ENCODE measurements around the gene NSG2. TPM values are rescaled to one million over a fixed set of nuclear protein-coding genes. Genes with fewer than 3 reads are reported as not detected.
"Not testable (repeated sequence)": the region's sequence is repeated elsewhere in the genome, so short reads cannot be mapped to it uniquely, and the experiment has no call there.

Gene NSG2
- total RNA-seq, 1 donor from 2014 or later: 0.09 TPM

DNA sequence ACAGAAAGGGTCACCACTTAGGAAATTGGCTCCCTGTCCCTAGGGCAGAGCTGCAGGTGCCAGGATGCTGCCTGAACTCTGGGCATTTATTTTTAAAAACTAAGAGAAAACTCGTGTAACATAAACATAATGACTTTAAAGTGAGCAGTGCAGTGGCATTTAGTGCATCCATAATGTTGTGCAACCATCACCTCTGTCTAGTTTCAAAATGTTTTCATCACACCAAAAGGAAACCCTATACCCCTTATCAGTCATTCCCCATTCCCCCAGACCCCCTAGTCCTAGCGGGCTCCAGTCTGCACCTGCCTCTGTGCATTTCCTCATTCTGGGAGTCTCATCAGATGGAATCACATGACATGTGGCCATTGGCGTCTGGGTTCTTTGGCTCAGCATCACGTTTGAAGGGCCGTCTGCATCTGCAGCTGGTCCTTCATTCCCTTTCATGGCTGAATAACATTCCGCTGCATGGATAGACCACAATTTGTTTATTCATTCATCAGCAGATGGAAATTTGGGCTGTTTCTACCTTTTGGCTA is 55.8 kb downstream of the NSG2 start:
- Histone ChIP-seq H2AFZ (ENCODE audit: low read depth, low read length) (no peak overlapping the region), H4K20me1 (ENCODE audit: insufficient read depth, low read length) (no peaks in the 10 kb centered on the region), H3K79me2 (ENCODE audit: insufficient read depth, low read length) (no peaks in the 10 kb centered on the region), H3K9me3 (ENCODE audit: insufficient read depth, low read depth, low read length) (no peaks in the 10 kb centered on the region), H3K4me2 (ENCODE audit: low read length) (no peak overlapping the region), H3K4me3 (ENCODE audit: insufficient read depth, low read depth, low read length) (no peak overlapping the region), H3K27ac (ENCODE audit: low read depth, low read length) (no peak overlapping the region), H3K36me3 (ENCODE audit: insufficient read depth, low read length) (no peaks in the 10 kb centered on the region), H3K4me1 (ENCODE audit: insufficient read depth, low read length) (peaks cover 6% of the 10 kb centered on the region), H3K27me3 (ENCODE audit: insufficient read depth, low read length) (peaks cover 2% of the 10 kb centered on the region), H3K9ac (ENCODE audit: low read length) (no peak overlapping the region)
- Mint-ChIP-seq H3K9me3 (ENCODE audit: unreplicated experiment) (no peaks in the 10 kb centered on the region), H3K27me3 (ENCODE audit: low read depth, unreplicated experiment) (no peaks in the 10 kb centered on the region), H3K4me1 (ENCODE audit: low read depth, unreplicated experiment) (no peaks in the 10 kb centered on the region), H3K36me3 (ENCODE audit: low read depth, unreplicated experiment) (no peaks in the 10 kb centered on the region), H3K4me3 (ENCODE audit: unreplicated experiment) (no peak overlapping the region), H3K27ac (ENCODE audit: unreplicated experiment) (no peak overlapping the region)
- TF ChIP-seq, protein P1, sequence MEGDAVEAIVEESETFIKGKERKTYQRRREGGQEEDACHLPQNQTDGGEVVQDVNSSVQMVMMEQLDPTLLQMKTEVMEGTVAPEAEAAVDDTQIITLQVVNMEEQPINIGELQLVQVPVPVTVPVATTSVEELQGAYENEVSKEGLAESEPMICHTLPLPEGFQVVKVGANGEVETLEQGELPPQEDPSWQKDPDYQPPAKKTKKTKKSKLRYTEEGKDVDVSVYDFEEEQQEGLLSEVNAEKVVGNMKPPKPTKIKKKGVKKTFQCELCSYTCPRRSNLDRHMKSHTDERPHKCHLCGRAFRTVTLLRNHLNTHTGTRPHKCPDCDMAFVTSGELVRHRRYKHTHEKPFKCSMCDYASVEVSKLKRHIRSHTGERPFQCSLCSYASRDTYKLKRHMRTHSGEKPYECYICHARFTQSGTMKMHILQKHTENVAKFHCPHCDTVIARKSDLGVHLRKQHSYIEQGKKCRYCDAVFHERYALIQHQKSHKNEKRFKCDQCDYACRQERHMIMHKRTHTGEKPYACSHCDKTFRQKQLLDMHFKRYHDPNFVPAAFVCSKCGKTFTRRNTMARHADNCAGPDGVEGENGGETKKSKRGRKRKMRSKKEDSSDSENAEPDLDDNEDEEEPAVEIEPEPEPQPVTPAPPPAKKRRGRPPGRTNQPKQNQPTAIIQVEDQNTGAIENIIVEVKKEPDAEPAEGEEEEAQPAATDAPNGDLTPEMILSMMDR (IDR thresholded peaks at IDR 0.05; ENCODE audit: insufficient read depth, low read depth, low read length): no peak
- TF ChIP-seq EZH2 (IDR thresholded peaks at IDR 0.05; ENCODE audit: insufficient read depth, low read length): no peak
- DNase-seq (ENCODE audit: low read depth): no peak
- no peak for FAIRE-seq

- not testable (repeated sequence) for H3K36me3 Mint-ChIP-seq (ENCODE audit: low read depth, unreplicated experiment); H3K4me3 ChIP-seq (ENCODE audit: insufficient read depth, low read depth, low read length); DNase-seq (ENCODE audit: low read depth); H3K36me3 ChIP-seq (ENCODE audit: insufficient read depth, low read length); H3K4me2 ChIP-seq (ENCODE audit: low read length); H3K9ac ChIP-seq (ENCODE audit: low read length); H3K4me1 Mint-ChIP-seq (ENCODE audit: low read depth, unreplicated experiment); H3K9me3 Mint-ChIP-seq (ENCODE audit: unreplicated experiment); H3K4me3 Mint-ChIP-seq (ENCODE audit: unreplicated experiment); H3K27me3 ChIP-seq (ENCODE audit: insufficient read depth, low read length); H3K27me3 Mint-ChIP-seq (ENCODE audit: low read depth, unreplicated experiment); H4K20me1 ChIP-seq (ENCODE audit: insufficient read depth, low read length); H2AFZ ChIP-seq (ENCODE audit: low read depth, low read length); H3K27ac ChIP-seq (ENCODE audit: low read depth, low read length); FAIRE-seq; H3K4me1 ChIP-seq (ENCODE audit: insufficient read depth, low read length); H3K79me2 ChIP-seq (ENCODE audit: insufficient read depth, low read length); H3K9me3 ChIP-seq (ENCODE audit: insufficient read depth, low read depth, low read length); H3K27ac Mint-ChIP-seq (ENCODE audit: unreplicated experiment)
Measured at GRCh38 chr5:174102574-174102973, 57.1 kb downstream of the NSG2 start.

DNA sequence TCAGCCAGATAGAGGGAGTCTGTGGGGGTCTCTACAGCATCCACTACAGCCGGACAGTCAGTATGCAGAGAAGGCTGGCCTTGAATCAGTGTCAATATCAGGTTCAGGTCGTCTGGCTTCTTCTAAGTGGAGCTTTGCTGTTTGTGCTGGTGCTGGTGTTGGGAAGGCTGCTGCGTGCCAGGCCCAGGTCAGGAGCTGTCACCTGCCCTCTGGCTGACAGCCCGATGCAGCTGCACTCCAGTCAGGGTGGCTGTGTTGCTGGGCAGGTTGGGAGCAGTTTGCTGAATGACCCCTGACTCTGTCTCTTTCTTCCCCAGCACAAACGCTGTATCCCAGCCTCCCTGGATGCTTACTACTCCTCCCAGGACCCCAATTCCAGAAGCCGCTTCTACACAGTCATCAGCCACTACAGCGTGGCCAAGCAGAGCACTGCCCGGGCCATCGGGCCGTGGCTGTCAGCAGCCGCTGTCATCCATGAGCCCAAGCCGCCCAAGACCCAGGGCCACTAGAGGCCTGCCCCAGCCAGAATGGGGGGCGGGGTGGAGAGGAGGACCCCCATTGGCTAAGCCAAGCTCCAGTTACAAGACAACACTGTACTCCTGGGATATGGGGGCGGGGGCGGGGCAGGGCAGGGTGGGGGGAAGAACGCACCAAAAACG is 61.6 kb downstream of the NSG2 start:
- no peak for FAIRE-seq
- H3K4me3 ChIP-seq (ENCODE audit: insufficient read depth, low read depth, low read length): no peak overlapping the region
- H3K27me3 ChIP-seq (ENCODE audit: insufficient read depth, low read length): no peaks in the 10 kb centered on the region
- no peaks in the 10 kb centered on the region for H3K9me3 Mint-ChIP-seq (ENCODE audit: unreplicated experiment)
- H3K4me1 Mint-ChIP-seq (ENCODE audit: low read depth, unreplicated experiment): peaks cover 9% of the 10 kb centered on the region
- peaks cover 9% of the 10 kb centered on the region for H3K27me3 Mint-ChIP-seq (ENCODE audit: low read depth, unreplicated experiment)
- H3K4me1 ChIP-seq (ENCODE audit: insufficient read depth, low read length): no peaks in the 10 kb centered on the region
- H3K27ac Mint-ChIP-seq (ENCODE audit: unreplicated experiment): no peak overlapping the region
- DNase-seq (ENCODE audit: low read depth): no peak
- no peak overlapping the region for H3K4me2 ChIP-seq (ENCODE audit: low read length)
- H3K9me3 ChIP-seq (ENCODE audit: insufficient read depth, low read depth, low read length): no peaks in the 10 kb centered on the region
- H3K4me3 Mint-ChIP-seq (ENCODE audit: unreplicated experiment): no peak overlapping the region
- no peaks in the 10 kb centered on the region for H3K36me3 ChIP-seq (ENCODE audit: insufficient read depth, low read length)
- H3K9ac ChIP-seq (ENCODE audit: low read length): no peak overlapping the region
- no peaks in the 10 kb centered on the region for H3K79me2 ChIP-seq (ENCODE audit: insufficient read depth, low read length)
- H2AFZ ChIP-seq (ENCODE audit: low read depth, low read length): no peak overlapping the region
- TF ChIP-seq EZH2 (IDR thresholded peaks at IDR 0.05; ENCODE audit: insufficient read depth, low read length): no peak
- TF ChIP-seq, protein P1 (IDR thresholded peaks at IDR 0.05; ENCODE audit: insufficient read depth, low read depth, low read length): no peak
- H4K20me1 ChIP-seq (ENCODE audit: insufficient read depth, low read length): no peaks in the 10 kb centered on the region
- no peak overlapping the region for H3K27ac ChIP-seq (ENCODE audit: low read depth, low read length)
- no peaks in the 10 kb centered on the region for H3K36me3 Mint-ChIP-seq (ENCODE audit: low read depth, unreplicated experiment)

All from astrocyte (in vitro differentiated cells and primary cell).